ENCODE results near the gene AGPAT2. TPM values are rescaled to one million over a fixed set of nuclear protein-coding genes. Genes with fewer than 3 reads are reported as not detected.

Gene AGPAT2
- total and polyA plus RNA-seq, 2 donors (not counting 1 experiment from before 2014, with no cell fraction given), result 25.1 to 43.3 TPM

- H3K4me1 ChIP-seq (ENCODE audit: control insufficient read depth, extremely low read depth, insufficient read depth, low read length), result peaks cover 13% of the 10 kb centered on the region
- no peaks in the 10 kb centered on the region for H3K27me3 ChIP-seq (ENCODE audit: control insufficient read depth, insufficient read depth, low read length)
- H3K36me3 ChIP-seq (ENCODE audit: control insufficient read depth, insufficient read depth, low read length), result peaks cover 26% of the 10 kb centered on the region
- H4K20me1 ChIP-seq (ENCODE audit: control insufficient read depth, extremely low read depth, insufficient read depth, low read length), result no peaks in the 10 kb centered on the region
- DNase-seq (ENCODE audit: low read depth in 2 of 2), result peak; percentile 68 to 87
- TF ChIP-seq CTCF (conservative IDR thresholded peaks at IDR 0.05 in 1 of 2, IDR thresholded peaks at IDR 0.05 in 1 of 2; ENCODE audit: low read depth in 1 of 2, low read length in 2 of 2), result no peak
- TF ChIP-seq EZH2 (IDR thresholded peaks at IDR 0.05; ENCODE audit: low read length, missing control alignments), result no peak
- no peak overlapping the region for H3K27ac ChIP-seq (ENCODE audit: insufficient read depth, low read length)
- H2AFZ ChIP-seq (ENCODE audit: low read length), result no peak overlapping the region
- no peak overlapping the region for H3K4me2 ChIP-seq (ENCODE audit: extremely low read depth, insufficient read depth, low read length)
- peaks cover 16% of the 10 kb centered on the region for H3K79me2 ChIP-seq (ENCODE audit: control insufficient read depth, insufficient read depth, low read length)
- H3K4me3 ChIP-seq (replicated peaks in 1 of 4; ENCODE audit: control extremely low read depth in 1 of 4, insufficient read depth in 1 of 4, low read depth in 3 of 4, low read length in 4 of 4), result no peak overlapping the region
- no peak overlapping the region for H3K9ac ChIP-seq (ENCODE audit: insufficient read depth, low read length)
- H3K9me3 ChIP-seq (ENCODE audit: control insufficient read depth, insufficient read depth, low read depth, low read length), result no peaks in the 10 kb centered on the region
Measured at GRCh38 chr9:136721339-136722092, 34.3 kb upstream of the AGPAT2 start.

GRCh38 chr9:136720898-136721338 lies 33.7 kb upstream of the AGPAT2 start:
- H3K4me1 ChIP-seq (ENCODE audit: control insufficient read depth, extremely low read depth, insufficient read depth, low read length), result peaks cover 7% of the 10 kb centered on the region
- no peak overlapping the region for H3K27ac ChIP-seq (ENCODE audit: insufficient read depth, low read length)
- peaks cover 10% of the 10 kb centered on the region for H3K79me2 ChIP-seq (ENCODE audit: control insufficient read depth, insufficient read depth, low read length)
- peaks cover 24% of the 10 kb centered on the region for H3K36me3 ChIP-seq (ENCODE audit: control insufficient read depth, insufficient read depth, low read length)
- TF ChIP-seq EZH2 (IDR thresholded peaks at IDR 0.05; ENCODE audit: low read length, missing control alignments) (no peak), CTCF (conservative IDR thresholded peaks at IDR 0.05 in 1 of 2, IDR thresholded peaks at IDR 0.05 in 1 of 2; ENCODE audit: low read depth in 1 of 2, low read length in 2 of 2) (no peak)
- no peak overlapping the region for H3K4me3 ChIP-seq (replicated peaks in 1 of 4; ENCODE audit: control extremely low read depth in 1 of 4, insufficient read depth in 1 of 4, low read depth in 3 of 4, low read length in 4 of 4)
- H3K27me3 ChIP-seq (ENCODE audit: control insufficient read depth, insufficient read depth, low read length), result no peaks in the 10 kb centered on the region
- no peaks in the 10 kb centered on the region for H4K20me1 ChIP-seq (ENCODE audit: control insufficient read depth, extremely low read depth, insufficient read depth, low read length)
- no peak overlapping the region for H3K9ac ChIP-seq (ENCODE audit: insufficient read depth, low read length)
- no peak overlapping the region for H3K4me2 ChIP-seq (ENCODE audit: extremely low read depth, insufficient read depth, low read length)
- H2AFZ ChIP-seq (ENCODE audit: low read length), result no peak overlapping the region
- no peak for DNase-seq (ENCODE audit: low read depth in 2 of 2)
- H3K9me3 ChIP-seq (ENCODE audit: control insufficient read depth, insufficient read depth, low read depth, low read length), result no peaks in the 10 kb centered on the region

GRCh38 chr9:136720251-136720897 lies 33.1 kb upstream of the AGPAT2 start:
- H3K36me3 ChIP-seq (ENCODE audit: control insufficient read depth, insufficient read depth, low read length), result peaks cover 21% of the 10 kb centered on the region
- H3K4me1 ChIP-seq (ENCODE audit: control insufficient read depth, extremely low read depth, insufficient read depth, low read length), result peaks cover 3% of the 10 kb centered on the region
- no peaks in the 10 kb centered on the region for H3K9me3 ChIP-seq (ENCODE audit: control insufficient read depth, insufficient read depth, low read depth, low read length)
- H3K4me2 ChIP-seq (ENCODE audit: extremely low read depth, insufficient read depth, low read length), result no peak overlapping the region
- no peak overlapping the region for H3K27ac ChIP-seq (ENCODE audit: insufficient read depth, low read length)
- no peaks in the 10 kb centered on the region for H3K27me3 ChIP-seq (ENCODE audit: control insufficient read depth, insufficient read depth, low read length)
- no peak overlapping the region for H2AFZ ChIP-seq (ENCODE audit: low read length)
- no peak for TF ChIP-seq EZH2 (IDR thresholded peaks at IDR 0.05; ENCODE audit: low read length, missing control alignments)
- no peak overlapping the region for H3K4me3 ChIP-seq (replicated peaks in 1 of 4; ENCODE audit: control extremely low read depth in 1 of 4, insufficient read depth in 1 of 4, low read depth in 3 of 4, low read length in 4 of 4)
- peaks cover 6% of the 10 kb centered on the region for H3K79me2 ChIP-seq (ENCODE audit: control insufficient read depth, insufficient read depth, low read length)
- no peak overlapping the region for H3K9ac ChIP-seq (ENCODE audit: insufficient read depth, low read length)
- peak in 1 of 2 donors; percentile 41 for DNase-seq (ENCODE audit: low read depth in 2 of 2)
- no peaks in the 10 kb centered on the region for H4K20me1 ChIP-seq (ENCODE audit: control insufficient read depth, extremely low read depth, insufficient read depth, low read length)

Data from fibroblast of lung (primary cell).